Calu3 (cell line): ENCODE results near the gene GNA14. TPM values are rescaled to one million over a fixed set of nuclear protein-coding genes. Genes with fewer than 3 reads are reported as not detected.

Experiments used
- BruUV-seq: library from RNA; stranded (reverse); fragments of 400-500 nt; replicated peaks from 2 replicates; lab custom pipeline; 2021; lab: Mats Ljungman, UMichigan
- CTCF ChIA-PET: fragments of 300-600 bp; sonication (Branson Sonifier 250); formaldehyde crosslinking; loops from one replicate; lab custom pipeline; 2022; ENCODE audit warnings: antibody characterized with exemption; lab: Charles Lee
- DNase-seq: peaks from one replicate; pipeline ENCODE4 v3.0.0; 2022
- H3K27ac Mint-ChIP-seq: one replicate; pipeline ENCODE4 v1.8.0; 2022; ENCODE audit warnings: mixed read lengths; ENCODE audit not compliant: unreplicated experiment
- H3K27me3 Mint-ChIP-seq: one replicate; pipeline ENCODE4 v1.8.0; 2022; ENCODE audit warnings: mixed read lengths; ENCODE audit not compliant: unreplicated experiment
- H3K36me3 Mint-ChIP-seq: one replicate; pipeline ENCODE4 v1.8.0; 2022; ENCODE audit warnings: mild to moderate bottlenecking, moderate library complexity, mixed read lengths; ENCODE audit not compliant: insufficient read depth, unreplicated experiment
- H3K4me1 Mint-ChIP-seq: one replicate; pipeline ENCODE4 v1.8.0; 2022; ENCODE audit warnings: mild to moderate bottlenecking, low read depth, mixed read lengths; ENCODE audit not compliant: unreplicated experiment
- H3K4me3 Mint-ChIP-seq: one replicate; pipeline ENCODE4 v1.8.0; 2022; ENCODE audit warnings: mild to moderate bottlenecking, low read depth, moderate library complexity, mixed read lengths; ENCODE audit not compliant: unreplicated experiment
- H3K9me3 Mint-ChIP-seq: one replicate; pipeline ENCODE4 v1.8.0; 2022; ENCODE audit warnings: low read depth, mixed read lengths; ENCODE audit not compliant: unreplicated experiment
- intact Hi-C: fragments of 100-400 bp; cut with micrococcal nuclease; formaldehyde crosslinking; loops from one replicate; pipeline ENCODE4 v1.10.0; 2022; ENCODE audit not compliant: unreplicated experiment
- total RNA-seq: library from RNA; stranded (reverse); gene quantifications from 2 replicates; pipeline ENCODE4 v1.2.3, GENCODE V29; 2022
- TF ChIP-seq, protein P1 (sequence below): fragments of 200-600 bp; IDR thresholded peaks from one replicate; pipeline ENCODE4 v1.8.0; 2022; ENCODE audit warnings: antibody characterized with exemption; ENCODE audit not compliant: unreplicated experiment

GNA14 gene
- total RNA-seq, 1 experiment from 2014 or later, result not detected

DNA sequence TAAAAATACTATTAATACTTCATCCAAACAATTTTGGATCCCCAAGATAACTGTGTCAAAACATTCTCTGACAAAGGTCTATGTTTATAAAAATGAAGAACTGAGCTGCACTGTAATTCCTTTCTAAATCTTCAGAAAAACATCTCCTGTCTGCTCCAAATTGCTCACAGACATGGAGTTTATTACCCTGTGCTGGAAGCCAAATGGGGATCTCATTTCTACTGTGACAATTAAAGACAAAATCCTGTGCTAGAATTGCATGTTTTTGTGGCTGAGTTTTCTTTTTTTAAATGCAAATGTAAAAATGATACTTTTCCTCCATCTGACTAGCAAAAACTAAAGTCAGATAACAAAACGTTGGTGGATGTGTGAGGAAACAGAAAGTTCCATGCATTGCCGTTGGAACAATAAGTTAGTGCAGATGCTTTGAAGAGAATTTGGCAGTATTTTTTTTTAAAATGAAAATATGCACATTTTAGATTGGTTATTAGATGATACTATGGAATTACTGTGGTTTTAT, 93.5 kb downstream of the GNA14 start:
- TF ChIP-seq, protein P1, sequence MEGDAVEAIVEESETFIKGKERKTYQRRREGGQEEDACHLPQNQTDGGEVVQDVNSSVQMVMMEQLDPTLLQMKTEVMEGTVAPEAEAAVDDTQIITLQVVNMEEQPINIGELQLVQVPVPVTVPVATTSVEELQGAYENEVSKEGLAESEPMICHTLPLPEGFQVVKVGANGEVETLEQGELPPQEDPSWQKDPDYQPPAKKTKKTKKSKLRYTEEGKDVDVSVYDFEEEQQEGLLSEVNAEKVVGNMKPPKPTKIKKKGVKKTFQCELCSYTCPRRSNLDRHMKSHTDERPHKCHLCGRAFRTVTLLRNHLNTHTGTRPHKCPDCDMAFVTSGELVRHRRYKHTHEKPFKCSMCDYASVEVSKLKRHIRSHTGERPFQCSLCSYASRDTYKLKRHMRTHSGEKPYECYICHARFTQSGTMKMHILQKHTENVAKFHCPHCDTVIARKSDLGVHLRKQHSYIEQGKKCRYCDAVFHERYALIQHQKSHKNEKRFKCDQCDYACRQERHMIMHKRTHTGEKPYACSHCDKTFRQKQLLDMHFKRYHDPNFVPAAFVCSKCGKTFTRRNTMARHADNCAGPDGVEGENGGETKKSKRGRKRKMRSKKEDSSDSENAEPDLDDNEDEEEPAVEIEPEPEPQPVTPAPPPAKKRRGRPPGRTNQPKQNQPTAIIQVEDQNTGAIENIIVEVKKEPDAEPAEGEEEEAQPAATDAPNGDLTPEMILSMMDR, result no peak
- no peak for DNase-seq
- no peaks in the 10 kb centered on the region for H3K9me3 Mint-ChIP-seq
- no TSS peak for BruUV-seq
- no peak overlapping the region for H3K27ac Mint-ChIP-seq
- H3K36me3 Mint-ChIP-seq, result no peaks in the 10 kb centered on the region
- H3K27me3 Mint-ChIP-seq, result peaks cover 12% of the 10 kb centered on the region
- CTCF ChIA-PET, result no interaction called here
- H3K4me3 Mint-ChIP-seq, result no peak overlapping the region
- intact Hi-C loops, result no loop called here
- H3K4me1 Mint-ChIP-seq, result no peaks in the 10 kb centered on the region

DNA sequence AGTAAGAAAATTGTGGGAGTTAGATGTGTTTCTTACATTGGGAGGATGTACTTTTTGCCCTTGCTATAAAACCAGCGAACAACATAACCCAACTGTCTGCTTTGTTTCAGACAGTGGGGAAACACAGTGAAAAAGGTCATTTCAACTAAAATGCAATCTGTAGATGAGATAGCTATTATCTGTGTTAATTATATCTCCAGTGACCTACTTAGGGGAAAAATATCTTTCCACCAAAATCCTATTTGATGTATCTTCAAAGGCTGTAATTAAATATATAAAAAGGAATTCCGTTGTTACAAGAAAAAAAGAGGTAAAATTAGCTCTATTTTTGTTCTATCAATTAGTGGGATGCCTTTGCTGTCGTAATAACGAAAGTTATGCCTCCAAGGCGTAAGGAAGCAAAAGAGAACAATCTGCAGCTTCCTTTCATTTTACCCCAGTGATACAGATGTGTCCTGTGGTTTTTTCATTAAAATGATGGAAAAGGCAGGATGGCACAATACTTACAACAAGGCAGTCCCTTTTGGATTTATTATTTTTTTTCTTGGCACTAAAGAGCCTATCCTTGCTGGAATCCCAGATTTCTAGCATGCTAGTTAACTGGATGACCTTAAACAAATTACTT, 100.9 kb downstream of the GNA14 start:
- no peak overlapping the region for H3K27ac Mint-ChIP-seq
- CTCF ChIA-PET, result interaction anchor here (0.6 kb wide), 1 partner anchor 10 kb away, joined by 4 read pairs; no protein-coding TSS in a partner anchor

DNA sequence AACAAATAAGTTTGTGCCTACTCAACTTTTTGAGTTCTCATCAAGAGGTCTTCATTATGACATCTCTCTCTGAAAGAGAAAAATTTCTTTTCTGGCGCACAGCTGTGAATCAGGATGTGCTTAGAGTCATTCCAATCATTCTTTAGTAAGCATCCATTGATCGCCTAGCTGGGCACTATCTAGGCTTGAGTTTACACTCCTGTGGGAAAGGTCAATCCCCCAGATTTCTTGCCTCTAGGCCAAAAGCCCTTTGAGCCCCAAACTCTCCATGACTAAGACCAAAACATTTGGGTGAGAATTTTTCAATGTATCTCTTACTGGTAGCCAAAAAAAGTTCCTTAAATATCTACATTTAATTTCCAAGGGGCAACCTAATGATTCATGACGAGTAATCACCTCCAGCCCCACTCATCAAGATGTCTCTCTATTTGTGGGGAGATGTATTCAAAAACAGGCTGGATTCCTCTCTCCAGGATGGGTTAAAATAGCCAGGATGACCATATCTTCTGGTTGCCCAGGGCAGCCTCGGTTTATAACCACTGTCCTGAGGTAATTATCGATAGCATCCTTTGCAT, 101.7 kb downstream of the GNA14 start:
- TF ChIP-seq, protein P1, result no peak

More for the DNA sequence above, 100.9 kb downstream of the GNA14 start:
- H3K4me1 Mint-ChIP-seq, result no peaks in the 10 kb centered on the region
- H3K27me3 Mint-ChIP-seq, result no peaks in the 10 kb centered on the region
- no peak overlapping the region for H3K4me3 Mint-ChIP-seq
- TF ChIP-seq, protein P1, result no peak
- no peaks in the 10 kb centered on the region for H3K9me3 Mint-ChIP-seq
- BruUV-seq, result no TSS peak
- intact Hi-C loops, result no loop called here
- H3K36me3 Mint-ChIP-seq, result no peaks in the 10 kb centered on the region
- DNase-seq, result no peak

DNA sequence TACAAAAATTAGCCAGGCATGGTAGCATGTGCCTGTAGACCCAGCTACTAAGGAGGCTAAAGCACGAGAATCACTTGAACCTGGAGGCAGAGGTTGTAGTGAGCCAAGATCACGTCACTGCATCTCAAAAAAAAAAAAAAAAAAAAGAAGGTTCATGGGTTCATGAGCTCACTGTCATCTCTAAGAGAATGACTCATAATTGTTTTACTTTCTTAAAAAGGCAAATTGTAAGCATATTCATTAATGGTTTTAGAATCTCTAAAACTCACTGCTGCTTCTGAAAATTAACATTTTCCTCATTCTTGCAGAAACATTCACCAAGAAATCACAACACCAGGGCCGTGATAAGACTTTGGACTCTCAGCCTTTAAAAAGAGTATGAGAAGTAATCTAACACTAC, 103.6 kb downstream of the GNA14 start:
- no TSS peak for BruUV-seq
- no peak overlapping the region for H3K4me3 Mint-ChIP-seq
- H3K27ac Mint-ChIP-seq, result no peak overlapping the region
- no peaks in the 10 kb centered on the region for H3K4me1 Mint-ChIP-seq
- TF ChIP-seq, protein P1, result no peak
- intact Hi-C loops, result no loop called here
- H3K27me3 Mint-ChIP-seq, result no peaks in the 10 kb centered on the region
- H3K9me3 Mint-ChIP-seq, result no peaks in the 10 kb centered on the region
- H3K36me3 Mint-ChIP-seq, result no peaks in the 10 kb centered on the region
- CTCF ChIA-PET, result interaction anchor here (0.6 kb wide), 3 partner anchors 45 to 119 kb away, joined by 3 to 4 read pairs (median 3); no protein-coding TSS in a partner anchor
- no peak for DNase-seq

More for the DNA sequence above, 101.7 kb downstream of the GNA14 start:
- CTCF ChIA-PET, result no interaction called here
- no peaks in the 10 kb centered on the region for H3K36me3 Mint-ChIP-seq
- no peaks in the 10 kb centered on the region for H3K4me1 Mint-ChIP-seq
- BruUV-seq, result no TSS peak
- no peaks in the 10 kb centered on the region for H3K27me3 Mint-ChIP-seq
- DNase-seq, result no peak
- H3K9me3 Mint-ChIP-seq, result no peaks in the 10 kb centered on the region
- no peak overlapping the region for H3K4me3 Mint-ChIP-seq
- intact Hi-C loops, result no loop called here
- no peak overlapping the region for H3K27ac Mint-ChIP-seq
